Colonic mucosa (tissue), 4 donors: Measurements from ENCODE around the gene SLC16A1. TPM values are rescaled to one million over a fixed set of nuclear protein-coding genes. Genes with fewer than 3 reads are reported as not detected.

ENCODE experiments used
- DNase-seq: peaks from one replicate; pipeline ENCODE4 v3.0.0-alpha.2; 2020
- H3K27ac ChIP-seq: fragments of 200-600 bp; one replicate; pipeline ENCODE4 v1.8.0; 2021
- H3K27me3 ChIP-seq: fragments of 200-600 bp; one replicate; pipeline ENCODE4 v1.8.0; 2021
- H3K36me3 ChIP-seq: fragments of 200-600 bp; one replicate; pipeline ENCODE4 v1.8.0; 2021
- H3K4me1 ChIP-seq: fragments of 200-600 bp; one replicate; pipeline ENCODE4 v1.8.0; 2021; ENCODE audit warnings: mild to moderate bottlenecking
- H3K4me3 ChIP-seq: fragments of 200-600 bp; one replicate; pipeline ENCODE4 v1.8.0; 2021
- H3K9ac ChIP-seq, 2 donors: one replicate each; pipeline ENCODE4 v1.7.0; 2013; ENCODE audit warnings: control low read depth in 2 of 2, low read depth in 2 of 2, low read length in 2 of 2
- H3K9me3 ChIP-seq: fragments of 200-600 bp; one replicate; pipeline ENCODE4 v1.8.0; 2021
- CTCF ChIP-seq: fragments of 200-600 bp; IDR thresholded peaks from one replicate; pipeline ENCODE4 v1.8.0; 2022; ENCODE audit warnings: antibody characterized with exemption, mild to moderate bottlenecking
- intact Hi-C: fragments of 100-400 bp; cut with DNase I; formaldehyde crosslinking; loops from one replicate; pipeline ENCODE4 v1.14.1; 2022
- total RNA-seq, 2 donors: library from RNA; stranded (reverse); fragmentation: NEBNext Ultra II Directional in 1 of 2; extraction: Animal tissue kit (Norgen Biotek cat#: 25700) in 1 of 2; gene quantifications; one replicate each; pipeline ENCODE4 v1.2.1, GENCODE V29; 2021
- donor health status: healthy.
- donor health status: DM: no; HTN: no; CAD: no.
- donor health status: DM: no; HTN: no; CAD: no.

The SLC16A1 gene
- total RNA-seq, 2 donors from 2014 or later = 71.8 to 92.4 TPM

- Histone ChIP-seq H3K4me1 (no peaks in the 10 kb centered on the region), H3K27ac (no peak overlapping the region), H3K36me3 (no peaks in the 10 kb centered on the region), H3K27me3 (no peaks in the 10 kb centered on the region), H3K4me3 (no peak overlapping the region), H3K9ac (no peak overlapping the region), H3K9me3 (no peaks in the 10 kb centered on the region)
- DNase-seq = no peak
- intact Hi-C loops = no loop called here
- TF ChIP-seq CTCF = no peak
These were observed 22.0 kb downstream of the SLC16A1 start for GRCh38 chr1:112933820-112934571.

DNA sequence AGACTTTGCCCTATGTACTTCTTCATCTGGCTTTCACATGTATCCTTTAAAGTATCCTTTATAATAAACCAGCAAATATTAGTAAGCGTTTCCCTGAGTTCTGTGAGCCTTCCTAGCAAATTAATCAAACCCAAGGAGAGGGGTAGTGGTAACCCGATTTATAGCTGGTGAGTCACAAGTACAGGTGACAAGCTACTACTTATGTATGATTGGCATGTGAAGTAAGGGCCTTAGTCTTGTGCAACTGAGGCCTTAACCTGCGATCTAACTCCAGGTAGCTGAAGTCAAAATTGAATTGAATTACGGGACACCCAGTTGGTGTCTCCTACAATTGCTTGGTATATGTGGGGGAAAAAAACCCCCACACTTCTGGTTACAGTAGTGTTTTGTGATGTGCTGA lies 26.0 kb downstream of the SLC16A1 start:
- no peak for DNase-seq
- Histone ChIP-seq H3K27me3 (no peaks in the 10 kb centered on the region), H3K4me3 (no peak overlapping the region), H3K36me3 (no peaks in the 10 kb centered on the region), H3K4me1 (no peaks in the 10 kb centered on the region), H3K9ac (no peak overlapping the region), H3K27ac (no peak overlapping the region), H3K9me3 (no peaks in the 10 kb centered on the region)
- intact Hi-C loops = no loop called here
- TF ChIP-seq CTCF = no peak

DNA sequence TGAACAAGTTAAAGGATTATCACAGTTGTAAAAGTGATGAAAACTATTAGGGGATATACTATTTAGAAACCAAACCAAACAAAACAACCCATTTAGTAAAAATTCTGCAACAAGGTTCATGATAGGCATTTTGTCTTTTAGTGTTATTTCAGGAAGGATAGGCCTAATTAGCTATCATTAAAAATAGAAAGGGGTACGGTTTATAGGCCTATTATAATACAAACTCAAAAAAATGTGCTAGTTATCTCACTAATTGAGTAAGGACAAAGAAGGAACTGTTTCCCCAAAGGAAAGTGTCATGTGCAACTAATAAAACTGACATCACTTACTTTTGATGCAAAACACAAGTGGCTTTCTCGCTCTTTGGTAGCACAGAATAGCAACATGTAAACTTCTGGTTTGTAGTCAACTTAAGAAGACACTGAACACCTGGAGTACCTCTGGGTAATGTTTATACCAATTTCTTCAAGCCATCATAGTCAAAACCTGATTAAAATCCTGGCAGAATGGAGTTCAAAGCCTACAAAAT lies 28.5 kb downstream of the SLC16A1 start:
- Histone ChIP-seq H3K9ac (no peak overlapping the region), H3K27ac (no peak overlapping the region), H3K4me1 (no peaks in the 10 kb centered on the region), H3K36me3 (no peaks in the 10 kb centered on the region), H3K9me3 (no peaks in the 10 kb centered on the region), H3K27me3 (no peaks in the 10 kb centered on the region), H3K4me3 (no peak overlapping the region)
- DNase-seq = no peak
- TF ChIP-seq CTCF = no peak
- intact Hi-C loops = no loop called here

- H3K27ac ChIP-seq = no peak overlapping the region
- intact Hi-C loops = no loop called here
- no peaks in the 10 kb centered on the region for H3K4me1 ChIP-seq
- H3K9me3 ChIP-seq = no peaks in the 10 kb centered on the region
- H3K9ac ChIP-seq = no peak overlapping the region
- TF ChIP-seq CTCF = no peak
- H3K27me3 ChIP-seq = no peaks in the 10 kb centered on the region
- DNase-seq = no peak
- no peaks in the 10 kb centered on the region for H3K36me3 ChIP-seq
- H3K4me3 ChIP-seq = no peak overlapping the region
These were observed 29.1 kb downstream of the SLC16A1 start for GRCh38 chr1:112926858-112927257.

- no peak for DNase-seq
- no peak overlapping the region for H3K4me3 ChIP-seq
- H3K4me1 ChIP-seq = no peaks in the 10 kb centered on the region
- H3K9ac ChIP-seq = no peak overlapping the region
- H3K27me3 ChIP-seq = no peaks in the 10 kb centered on the region
- H3K9me3 ChIP-seq = no peaks in the 10 kb centered on the region
- TF ChIP-seq CTCF = no peak
- H3K36me3 ChIP-seq = no peaks in the 10 kb centered on the region
- intact Hi-C loops = no loop called here
- no peak overlapping the region for H3K27ac ChIP-seq
These were observed 31.0 kb downstream of the SLC16A1 start for GRCh38 chr1:112925015-112925414.
